Ectodermal cell (in vitro differentiated cells): ENCODE results near the gene HADHA.
"Not testable (repeated sequence)": the region's sequence is repeated elsewhere in the genome, so short reads cannot be mapped to it uniquely, and the experiment has no call there.

Source experiments
- H3K27ac ChIP-seq: 2 replicates; pipeline ENCODE4 v1.7.0; 2013; ENCODE audit warnings: mild to moderate bottlenecking, low read depth, low read length; ENCODE audit not compliant: insufficient read depth, poor library complexity, severe bottlenecking
- H3K27me3 ChIP-seq: 2 replicates; pipeline ENCODE4 v1.7.0; 2013; ENCODE audit warnings: mild to moderate bottlenecking, low read length; ENCODE audit not compliant: insufficient read depth, control insufficient read depth, poor library complexity, severe bottlenecking
- H3K36me3 ChIP-seq: one replicate; pipeline ENCODE4 v1.7.0; 2013; ENCODE audit warnings: low read length; ENCODE audit not compliant: control insufficient read depth, insufficient read depth
- H3K4me1 ChIP-seq: one replicate; pipeline ENCODE4 v1.7.0; 2013; ENCODE audit warnings: low read length; ENCODE audit not compliant: control insufficient read depth, insufficient read depth
- H3K4me3 ChIP-seq: 2 replicates; pipeline ENCODE4 v1.7.0; 2013; ENCODE audit warnings: low read depth, low read length, control low read depth; ENCODE audit not compliant: insufficient read depth
- H3K9me3 ChIP-seq: 2 replicates; pipeline ENCODE4 v1.7.0; 2013; ENCODE audit warnings: mild to moderate bottlenecking, low read length, moderate library complexity; ENCODE audit not compliant: control insufficient read depth
- WGBS, 2 experiments: methylation state at CpG; one replicate each; pipeline ENCODE4 v1.1.7; 2013; ENCODE audit warnings: missing lambda C conversion rate in 2 of 2; 5-methylcytosine and 5-hydroxymethylcytosine counted together

Gene HADHA

DNA sequence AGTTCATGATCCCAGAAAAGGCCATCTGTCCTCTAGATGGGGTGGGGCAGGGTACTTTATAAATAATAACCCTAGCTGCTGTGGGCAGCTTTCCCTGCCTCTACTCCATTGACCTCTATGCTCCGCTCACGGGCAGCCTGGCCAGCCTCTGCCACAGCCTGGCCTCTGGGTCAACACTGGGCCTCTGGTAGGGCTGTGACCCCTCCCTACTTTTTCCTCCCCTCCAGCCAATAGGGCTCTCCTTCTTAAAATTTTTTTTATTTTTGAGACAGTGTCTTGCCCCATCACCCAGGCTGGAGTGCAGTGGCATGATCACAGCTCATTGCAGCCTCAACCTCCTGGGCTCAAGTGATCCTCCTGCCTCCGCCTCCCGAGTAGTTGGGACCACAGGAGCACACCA lies 75.6 kb downstream of the HADHA start:
- peaks cover 11% of the 10 kb centered on the region for H3K27me3 ChIP-seq
- WGBS, 2 experiments: 93 to 96% methylated on average over 4 of the region's 4 CpGs
- H3K9me3 ChIP-seq: no peaks in the 10 kb centered on the region
- no peaks in the 10 kb centered on the region for H3K36me3 ChIP-seq
- no peaks in the 10 kb centered on the region for H3K4me1 ChIP-seq
- no peak overlapping the region for H3K27ac ChIP-seq
- no peak overlapping the region for H3K4me3 ChIP-seq

DNA sequence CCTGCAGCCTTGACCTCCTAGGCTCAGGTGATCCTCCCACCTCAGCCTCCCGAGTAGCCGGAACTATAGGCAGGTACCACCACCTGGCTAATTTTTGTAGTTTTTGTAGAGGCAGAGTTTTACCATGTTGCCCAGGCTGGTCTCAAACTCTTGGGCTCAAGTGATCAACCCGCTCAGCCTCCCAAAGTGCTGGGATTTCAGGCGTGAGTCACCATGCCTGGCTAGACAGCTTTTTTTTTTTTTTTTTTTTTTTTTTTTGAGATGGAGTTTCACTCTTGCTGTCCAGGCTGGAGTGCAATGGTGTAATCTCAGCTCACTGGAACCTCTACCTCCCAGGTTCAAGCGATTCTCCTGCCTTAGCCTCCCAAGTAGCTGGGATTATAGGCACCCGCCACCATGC lies 77.9 kb downstream of the HADHA start:
- H3K4me3 ChIP-seq, H3K36me3 ChIP-seq, H3K9me3 ChIP-seq, H3K4me1 ChIP-seq, H3K27me3 ChIP-seq, H3K27ac ChIP-seq: not testable (repeated sequence)
- WGBS, 2 experiments: 87 to 92% methylated on average over 5 of the region's 6 CpGs

DNA sequence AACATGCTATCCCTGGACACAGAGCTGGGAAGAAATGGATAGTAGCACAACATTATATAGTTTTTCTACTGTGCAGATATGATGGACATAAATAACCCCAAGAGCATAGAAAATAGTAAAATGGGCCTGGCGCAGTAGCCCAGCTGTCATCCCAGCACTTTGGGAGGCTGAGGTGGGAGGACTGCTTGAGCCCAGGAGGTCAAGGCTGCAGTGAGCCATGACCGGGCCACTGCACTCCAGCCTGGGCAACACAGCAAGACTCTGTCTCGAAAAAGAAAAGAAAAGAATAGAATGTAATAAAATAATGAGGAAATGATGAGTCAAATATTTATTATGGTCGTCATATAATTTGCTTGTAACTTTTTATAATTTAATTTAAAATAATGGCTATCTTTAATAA lies 79.0 kb downstream of the HADHA start:
- 95 to 96% methylated on average over 3 of the region's 4 CpGs for WGBS, 2 experiments
- Histone ChIP-seq H3K4me3 (no peak overlapping the region), H3K27me3 (no peaks in the 10 kb centered on the region), H3K9me3 (no peaks in the 10 kb centered on the region), H3K36me3 (no peaks in the 10 kb centered on the region), H3K27ac (no peak overlapping the region), H3K4me1 (no peaks in the 10 kb centered on the region)

DNA sequence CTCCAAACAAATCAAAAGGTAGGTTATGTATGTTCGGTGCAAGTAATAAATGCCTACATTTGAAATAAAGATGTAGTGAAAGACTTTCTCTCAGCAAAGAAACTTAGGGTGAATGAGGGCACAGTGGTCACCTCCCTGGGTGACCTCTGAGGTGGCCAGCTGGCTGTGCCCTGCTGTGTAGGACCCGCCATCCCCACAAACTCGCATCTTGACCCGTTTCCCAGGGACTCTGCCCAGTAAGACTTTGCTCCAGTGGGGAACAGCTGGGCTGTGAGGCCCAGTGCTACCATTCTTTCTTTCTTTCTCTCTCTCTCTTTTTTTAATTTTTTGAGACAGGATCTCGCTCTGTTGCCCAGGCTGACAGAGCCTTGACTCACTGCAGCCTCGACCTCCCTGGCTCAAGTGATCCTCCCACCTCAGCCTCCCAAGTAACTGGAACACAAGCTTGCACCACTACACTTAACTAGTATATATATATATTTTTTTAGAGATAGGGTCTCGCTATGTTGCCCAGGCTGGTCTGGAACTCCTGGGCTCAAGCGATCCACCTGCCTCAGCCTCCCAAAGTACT lies 79.7 kb downstream of the HADHA start:
- Histone ChIP-seq H3K4me3 (no peak overlapping the region), H3K27ac (no peak overlapping the region), H3K4me1 (no peaks in the 10 kb centered on the region), H3K27me3 (no peaks in the 10 kb centered on the region), H3K36me3 (no peaks in the 10 kb centered on the region), H3K9me3 (no peaks in the 10 kb centered on the region)
- 89 to 92% methylated on average over 8 of the region's 8 CpGs for WGBS, 2 experiments

DNA sequence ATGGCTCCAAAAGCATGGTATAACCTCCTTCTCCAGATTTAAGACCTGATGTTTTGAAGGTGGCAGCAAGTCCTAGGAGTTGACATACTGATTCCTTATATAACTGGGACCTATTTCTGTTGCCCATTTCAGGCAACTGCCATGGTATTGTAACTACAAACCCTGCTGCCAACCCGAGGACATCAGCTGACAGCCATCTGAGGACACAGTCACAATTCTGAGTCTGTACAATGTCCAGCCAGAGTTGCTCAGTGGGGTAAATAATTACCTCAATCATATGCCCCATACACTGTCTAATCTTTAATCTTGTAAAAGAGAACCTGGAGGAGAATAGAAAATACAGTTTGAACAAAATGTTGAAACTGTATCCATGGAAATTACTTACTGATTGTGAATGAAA lies 80.2 kb downstream of the HADHA start:
- 81 to 90% methylated on average over 1 of the region's 1 CpG for WGBS, 2 experiments
- H3K9me3 ChIP-seq: no peaks in the 10 kb centered on the region
- H3K4me3 ChIP-seq: no peak overlapping the region
- H3K4me1 ChIP-seq: no peaks in the 10 kb centered on the region
- no peaks in the 10 kb centered on the region for H3K27me3 ChIP-seq
- H3K27ac ChIP-seq: no peak overlapping the region
- H3K36me3 ChIP-seq: no peaks in the 10 kb centered on the region

DNA sequence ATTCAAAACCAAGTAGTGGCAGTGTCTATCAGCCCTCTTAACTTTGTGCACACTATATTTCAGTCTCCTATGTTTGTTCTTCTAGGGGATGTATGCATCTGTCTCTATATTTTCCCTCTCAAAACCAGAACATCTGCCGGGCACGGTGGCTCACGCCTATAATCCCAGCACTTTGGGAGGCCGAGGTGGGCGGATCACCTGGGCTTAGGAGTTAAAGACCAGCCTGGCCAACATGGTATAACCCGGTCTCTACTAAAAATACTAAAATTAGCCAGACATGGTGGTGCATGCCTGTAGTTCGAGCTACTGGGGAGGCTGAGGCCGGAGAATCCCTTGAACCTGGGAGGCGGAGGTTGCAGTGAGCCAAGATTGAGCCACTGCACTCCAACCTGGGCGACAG lies 81.5 kb downstream of the HADHA start:
- H3K4me1 ChIP-seq: no peaks in the 10 kb centered on the region
- no peaks in the 10 kb centered on the region for H3K27me3 ChIP-seq
- no peak overlapping the region for H3K4me3 ChIP-seq
- WGBS, 2 experiments: 91% methylated on average over 10 of the region's 10 CpGs
- no peaks in the 10 kb centered on the region for H3K9me3 ChIP-seq
- no peak overlapping the region for H3K27ac ChIP-seq
- no peaks in the 10 kb centered on the region for H3K36me3 ChIP-seq

DNA sequence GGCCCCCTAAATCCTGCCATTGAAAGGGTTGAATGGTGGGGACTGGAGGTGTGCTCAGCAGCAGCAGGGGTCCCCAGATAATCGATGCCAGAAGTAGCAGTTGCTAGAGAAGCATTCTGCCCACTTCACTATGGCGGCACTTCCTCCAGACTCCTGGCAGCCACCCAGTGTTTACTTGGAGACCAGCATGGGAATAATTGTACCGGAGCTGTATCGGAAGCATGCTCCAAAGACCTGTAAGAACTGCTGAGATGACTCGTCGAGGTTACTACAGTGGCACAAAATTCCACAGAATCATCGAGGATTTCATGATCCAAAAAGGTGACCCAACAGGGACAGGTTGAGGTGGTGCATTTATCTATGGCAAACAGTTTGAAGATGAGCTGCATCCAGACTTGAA lies 82.5 kb downstream of the HADHA start:
- 94% methylated on average over 7 of the region's 7 CpGs for WGBS, 2 experiments
- no peaks in the 10 kb centered on the region for H3K27me3 ChIP-seq
- H3K9me3 ChIP-seq: no peaks in the 10 kb centered on the region
- H3K27ac ChIP-seq: no peak overlapping the region
- no peak overlapping the region for H3K4me3 ChIP-seq
- no peaks in the 10 kb centered on the region for H3K4me1 ChIP-seq
- H3K36me3 ChIP-seq: no peaks in the 10 kb centered on the region

DNA sequence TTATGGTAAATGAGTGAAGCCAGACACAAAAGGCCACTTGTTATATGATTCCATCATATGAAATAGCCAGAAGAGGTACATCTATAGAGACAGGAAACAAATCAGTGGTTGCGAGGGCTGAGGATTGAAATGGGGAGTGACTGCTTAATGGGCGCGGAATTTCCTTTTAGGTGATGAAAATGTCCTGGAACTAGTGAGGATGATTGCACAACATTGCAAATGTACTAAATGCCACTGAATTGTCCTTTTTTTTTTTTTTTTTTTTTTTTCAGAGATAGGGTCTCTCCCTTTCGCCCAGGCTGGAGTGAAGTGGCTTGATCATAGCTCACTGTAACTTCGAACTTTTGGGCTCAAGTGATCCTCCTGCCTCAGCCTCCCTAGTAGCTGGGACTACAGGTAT lies 86.9 kb downstream of the HADHA start:
- WGBS, 2 experiments: 86 to 92% methylated on average over 5 of the region's 5 CpGs
- no peaks in the 10 kb centered on the region for H3K9me3 ChIP-seq
- H3K27ac ChIP-seq: no peak overlapping the region
- no peaks in the 10 kb centered on the region for H3K36me3 ChIP-seq
- H3K4me3 ChIP-seq: no peak overlapping the region
- H3K27me3 ChIP-seq: no peaks in the 10 kb centered on the region
- H3K4me1 ChIP-seq: no peaks in the 10 kb centered on the region

DNA sequence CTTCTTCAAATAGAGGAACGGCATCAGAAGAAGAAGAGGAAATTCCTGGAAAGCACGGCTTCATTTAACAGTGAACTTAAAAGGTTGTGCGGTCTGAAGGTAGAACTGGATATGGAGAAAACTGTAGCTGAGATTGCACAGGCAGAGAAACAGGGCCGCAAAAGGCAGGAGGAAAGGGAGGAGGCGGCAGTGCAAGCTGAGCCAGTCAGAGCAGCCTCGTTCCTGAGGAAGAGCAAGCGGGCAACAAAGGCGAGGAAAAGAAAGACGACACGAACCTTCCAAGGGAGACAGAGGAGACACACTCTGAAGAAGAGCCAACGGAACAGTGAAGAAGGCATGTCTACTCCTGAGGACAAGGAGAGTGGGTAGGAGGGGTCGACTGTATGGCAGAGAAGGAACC lies 94.2 kb downstream of the HADHA start:
- Histone ChIP-seq H3K9me3 (no peaks in the 10 kb centered on the region), H3K4me1 (no peaks in the 10 kb centered on the region), H3K4me3 (no peak overlapping the region), H3K27me3 (no peaks in the 10 kb centered on the region), H3K27ac (no peak overlapping the region), H3K36me3 (no peaks in the 10 kb centered on the region)
- WGBS, 2 experiments: 88 to 90% methylated on average over 12 of the region's 12 CpGs

DNA sequence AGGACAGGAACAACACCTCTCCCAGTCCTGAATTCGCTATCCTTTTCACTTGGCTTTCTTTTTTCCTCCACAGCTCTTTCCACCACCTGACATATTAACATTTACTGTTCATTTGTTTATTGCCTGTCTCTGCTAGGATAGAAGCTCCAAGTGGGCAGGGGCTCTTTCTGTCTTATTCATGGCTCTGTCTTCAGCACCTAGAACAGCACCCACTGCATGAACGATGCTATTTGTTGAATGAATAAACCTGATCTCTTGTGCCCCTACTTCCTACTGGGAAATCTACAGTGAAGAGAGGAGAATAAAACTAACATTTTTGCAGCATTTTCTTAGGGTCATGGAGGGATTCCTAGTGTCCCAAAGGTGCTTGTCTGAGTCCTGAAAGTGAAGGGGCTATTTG lies 95.9 kb downstream of the HADHA start:
- 44 to 65% methylated on average over 2 of the region's 2 CpGs for WGBS, 2 experiments
- no peak overlapping the region for H3K27ac ChIP-seq

More for the DNA sequence above, 95.9 kb downstream of the HADHA start:
- no peaks in the 10 kb centered on the region for H3K27me3 ChIP-seq
- no peaks in the 10 kb centered on the region for H3K36me3 ChIP-seq
- H3K9me3 ChIP-seq: no peaks in the 10 kb centered on the region
- no peak overlapping the region for H3K4me3 ChIP-seq
- no peaks in the 10 kb centered on the region for H3K4me1 ChIP-seq
